NAMALWA (cell line): ENCODE data around the gene RUFY1.
"Not testable (repeated sequence)": the region's sequence is repeated elsewhere in the genome, so short reads cannot be mapped to it uniquely, and the experiment has no call there.

Experiments used
- DNase-seq: peaks from one replicate; pipeline ENCODE4 v3.0.0-alpha.2; 2015; ENCODE audit warnings: low spot score

RUFY1 gene

DNA sequence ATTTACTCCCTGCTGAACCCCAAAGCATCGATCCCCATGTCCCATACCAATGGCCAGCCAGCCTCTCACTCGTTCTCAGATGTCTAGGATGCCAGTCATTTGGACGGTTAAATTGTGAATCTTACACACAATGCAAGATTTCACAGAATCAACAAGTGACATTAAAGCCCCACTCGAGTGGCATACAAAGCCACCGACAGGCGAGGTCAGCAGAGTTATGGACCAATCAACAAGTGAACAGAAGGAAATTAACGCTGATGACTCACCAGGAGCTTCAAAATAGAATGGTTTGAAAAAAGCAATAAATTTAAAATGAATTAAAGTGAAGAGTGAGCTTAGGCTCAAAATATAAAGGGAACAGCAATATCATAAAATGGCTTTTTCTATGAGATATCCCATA, 8.2 kb upstream of the RUFY1 start:
- DNase-seq, result no peak

DNA sequence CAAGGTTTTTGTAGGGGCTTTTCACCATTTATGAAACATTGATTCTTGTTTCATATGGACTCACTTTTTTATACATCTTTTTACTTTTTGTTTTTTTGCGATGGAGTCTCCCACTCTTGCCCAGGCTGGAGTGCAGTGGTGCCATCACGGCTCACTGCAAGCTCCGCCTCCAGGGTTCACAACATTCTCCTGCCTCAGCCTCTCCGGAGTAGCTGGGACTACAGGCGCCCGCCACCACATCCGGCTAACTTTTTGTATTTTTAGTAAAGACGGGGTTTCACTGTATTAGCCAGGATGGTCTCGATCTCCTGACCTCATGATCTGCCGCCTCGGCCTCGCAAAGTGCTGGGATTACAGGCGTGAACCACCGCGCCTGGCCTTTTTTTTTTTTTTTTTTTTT, 7.1 kb upstream of the RUFY1 start:
- DNase-seq, result not testable (repeated sequence)

DNA sequence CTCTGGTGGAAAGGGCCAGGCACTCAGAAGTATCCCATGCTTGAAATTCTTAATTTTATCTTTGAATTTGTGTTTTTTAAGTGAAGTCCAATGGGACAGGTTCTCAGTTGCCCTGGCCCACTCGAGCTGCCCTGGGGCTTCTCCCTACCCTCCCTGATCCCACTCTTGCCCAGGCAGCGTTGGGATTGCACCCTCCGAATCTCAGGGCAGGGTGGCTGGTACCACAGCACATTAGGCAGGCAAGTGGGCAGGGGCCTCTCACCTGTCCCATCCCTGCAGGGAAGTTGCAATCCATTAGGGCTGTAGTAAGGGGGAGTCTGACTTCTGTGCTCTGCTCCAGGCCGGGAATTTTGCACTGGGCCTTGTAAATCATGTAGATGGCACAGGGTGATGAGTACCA, 2.7 kb downstream of the RUFY1 start:
- DNase-seq, result no peak

GRCh38 chr5:179553875-179554274, 3.5 kb downstream of the RUFY1 start:
- no peak for DNase-seq

DNA sequence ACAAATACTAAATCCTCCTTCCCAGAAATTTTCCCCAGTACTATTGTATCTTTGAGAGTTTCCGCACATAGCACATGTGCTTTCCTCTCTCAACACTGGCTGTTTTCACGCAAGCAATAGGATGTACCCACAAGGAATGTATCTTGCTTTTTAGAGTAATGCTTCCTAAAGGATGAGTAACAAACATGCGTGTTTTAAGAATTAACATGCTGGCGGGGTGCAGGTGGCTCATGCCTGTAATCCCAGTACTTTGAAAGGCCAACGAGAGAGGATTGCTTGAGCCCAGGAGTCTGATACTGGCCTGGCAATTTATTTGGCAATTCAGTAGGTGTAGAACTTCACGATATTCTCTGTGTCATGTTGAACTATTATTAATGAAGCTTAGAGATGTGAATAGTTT, 4.6 kb downstream of the RUFY1 start:
- no peak for DNase-seq

- DNase-seq, result not testable (repeated sequence)
These were observed 8.0 kb downstream of the RUFY1 start for GRCh38 chr5:179558261-179558799.

GRCh38 chr5:179558932-179559283, 8.6 kb downstream of the RUFY1 start:
- peak; percentile 13 for DNase-seq

GRCh38 chr5:179559284-179560252, 9.2 kb downstream of the RUFY1 start:
- peak; percentile 93 for DNase-seq

DNA sequence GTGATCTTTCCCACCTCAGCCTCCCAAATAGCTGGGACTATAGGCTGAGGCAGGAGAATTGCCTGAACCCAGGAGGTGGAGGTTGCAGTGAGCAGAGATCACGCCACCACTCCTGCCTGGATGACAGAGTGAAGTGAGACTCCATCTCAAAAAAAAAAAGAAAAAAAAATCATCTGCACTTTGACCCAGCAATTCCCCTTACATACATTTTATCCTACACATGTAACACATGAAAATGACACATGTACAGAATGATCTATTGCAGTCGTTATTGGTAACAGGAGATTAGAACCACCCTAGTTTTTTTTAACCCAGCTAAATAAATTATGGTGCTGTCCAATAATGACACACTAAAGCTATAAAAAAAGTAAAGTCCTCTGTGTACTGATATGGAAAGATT, 14.2 kb downstream of the RUFY1 start:
- no peak for DNase-seq

- DNase-seq, result no peak
These were observed 18.4 kb downstream of the RUFY1 start for GRCh38 chr5:179568721-179569120.

DNA sequence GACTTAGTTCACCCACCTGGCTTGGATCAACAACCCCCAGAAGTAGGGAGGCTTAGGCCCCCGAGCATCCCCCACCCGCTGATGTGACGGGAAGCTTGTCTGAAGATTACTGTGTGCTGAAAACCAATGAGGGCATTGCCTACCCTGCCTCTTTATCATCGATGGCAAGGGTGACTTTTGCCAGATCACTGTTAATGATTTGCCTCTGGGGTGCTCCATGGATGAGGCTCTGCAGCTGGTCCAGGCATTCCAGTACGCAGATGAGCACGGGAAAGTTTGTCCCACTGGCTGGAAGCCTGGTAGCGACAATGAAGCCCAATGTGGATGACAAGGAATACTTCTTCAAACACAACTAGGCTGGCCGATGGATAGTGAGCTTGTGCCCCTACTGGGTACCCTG, 22.0 kb downstream of the RUFY1 start:
- DNase-seq, result no peak

- no peak for DNase-seq
These were observed 27.1 kb downstream of the RUFY1 start for GRCh38 chr5:179577286-179577960.

GRCh38 chr5:179585941-179586401, 35.6 kb downstream of the RUFY1 start:
- no peak for DNase-seq

DNA sequence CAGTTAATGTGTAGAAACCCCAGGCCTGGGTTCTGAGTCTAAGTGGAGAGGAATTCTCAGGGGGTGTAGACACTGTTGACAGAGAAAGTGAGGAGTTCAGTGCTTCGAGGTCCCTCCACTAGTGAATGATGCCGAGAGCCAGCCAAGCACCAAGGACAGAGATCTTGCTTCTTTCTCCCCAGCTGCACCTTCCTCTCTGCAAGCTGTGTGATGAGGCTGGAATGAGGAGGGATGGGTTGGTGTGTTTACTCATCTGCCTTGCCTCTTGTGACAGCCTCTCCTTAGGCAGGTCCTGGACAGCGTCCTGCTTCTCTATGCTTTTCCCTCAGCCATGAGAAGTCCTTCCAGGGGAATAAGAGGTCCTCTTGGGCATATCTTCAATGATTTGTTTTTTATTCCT, 37.8 kb downstream of the RUFY1 start:
- DNase-seq, result no peak

DNA sequence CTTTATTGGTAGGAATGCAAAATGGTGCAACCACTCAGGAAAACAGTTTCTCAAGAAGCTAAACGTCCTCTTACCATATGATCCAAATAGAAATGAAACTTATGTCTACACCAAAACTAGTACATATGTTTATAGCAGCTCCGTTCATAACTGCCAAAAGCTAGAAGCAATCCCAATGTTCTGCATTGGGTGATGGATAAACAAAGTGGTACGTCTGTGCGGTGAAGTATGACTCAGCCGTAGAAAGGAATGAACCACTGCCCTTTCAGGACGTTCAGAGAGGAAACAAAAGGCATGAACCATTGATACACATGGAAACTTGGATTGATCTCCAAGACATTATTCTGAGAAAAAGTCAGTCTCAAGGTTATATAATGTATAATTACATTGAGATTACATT, 45.6 kb downstream of the RUFY1 start:
- no peak for DNase-seq

GRCh38 chr5:179596421-179596820, 46.1 kb downstream of the RUFY1 start:
- no peak for DNase-seq

DNA sequence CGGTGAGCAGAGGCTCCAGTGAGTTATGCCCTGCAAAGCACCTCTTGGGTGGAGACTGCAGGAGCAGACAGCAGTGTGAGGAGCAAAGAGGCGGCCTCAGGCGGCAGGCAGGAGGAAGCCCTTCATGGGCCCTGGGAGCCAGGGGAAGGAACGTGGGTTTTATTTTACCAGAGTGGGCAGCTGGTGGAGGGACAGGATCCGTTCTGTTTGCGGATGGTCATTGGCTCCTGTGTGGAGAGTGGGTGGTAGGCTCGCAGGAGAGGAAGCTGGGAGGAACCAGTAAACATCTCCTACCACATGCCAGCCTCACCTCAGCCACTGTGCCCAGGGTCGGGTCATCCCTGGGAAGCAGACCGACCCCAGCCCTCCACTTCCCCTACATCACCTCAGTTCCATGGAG, 48.7 kb downstream of the RUFY1 start:
- no peak for DNase-seq

DNA sequence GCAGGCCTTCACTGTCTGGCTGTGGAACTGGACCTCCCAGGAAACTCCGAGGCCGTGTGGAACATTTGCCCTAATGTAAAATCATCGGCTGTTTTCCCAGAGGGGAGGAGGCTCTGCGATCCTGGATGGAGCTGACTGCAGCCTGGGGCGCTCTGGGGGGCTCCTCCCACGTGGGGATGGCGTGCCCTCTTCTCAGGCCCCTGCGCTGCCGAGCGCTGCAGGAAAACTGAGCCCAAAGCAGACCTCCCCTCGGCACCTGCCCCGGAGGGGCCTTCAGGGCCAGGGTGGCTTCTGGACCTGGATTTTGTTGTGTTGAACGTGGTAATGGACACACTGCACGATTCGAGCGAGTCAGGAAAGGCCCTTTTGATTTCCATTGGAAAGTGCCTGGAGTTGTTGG, 49.2 kb downstream of the RUFY1 start:
- DNase-seq, result no peak

DNA sequence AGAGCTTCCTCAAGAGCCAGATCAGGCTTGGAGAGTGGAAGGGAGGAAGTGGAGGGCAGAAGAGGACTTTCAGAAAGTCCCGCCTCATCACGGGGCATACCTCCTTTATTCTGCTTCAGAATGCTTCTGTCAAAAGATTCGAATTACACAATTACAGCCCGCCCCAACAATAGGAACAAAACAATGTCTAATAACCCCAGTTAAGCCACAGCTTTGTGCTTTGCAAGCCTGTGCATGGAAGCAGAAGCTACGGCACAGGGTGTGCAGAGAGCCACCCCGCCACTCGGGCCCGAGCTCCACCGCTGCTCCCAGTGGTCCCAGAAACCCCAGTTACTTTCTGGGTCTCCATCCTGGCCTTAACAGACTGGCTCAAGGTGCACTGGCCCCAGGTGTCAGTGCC, 49.6 kb downstream of the RUFY1 start:
- no peak for DNase-seq

DNA sequence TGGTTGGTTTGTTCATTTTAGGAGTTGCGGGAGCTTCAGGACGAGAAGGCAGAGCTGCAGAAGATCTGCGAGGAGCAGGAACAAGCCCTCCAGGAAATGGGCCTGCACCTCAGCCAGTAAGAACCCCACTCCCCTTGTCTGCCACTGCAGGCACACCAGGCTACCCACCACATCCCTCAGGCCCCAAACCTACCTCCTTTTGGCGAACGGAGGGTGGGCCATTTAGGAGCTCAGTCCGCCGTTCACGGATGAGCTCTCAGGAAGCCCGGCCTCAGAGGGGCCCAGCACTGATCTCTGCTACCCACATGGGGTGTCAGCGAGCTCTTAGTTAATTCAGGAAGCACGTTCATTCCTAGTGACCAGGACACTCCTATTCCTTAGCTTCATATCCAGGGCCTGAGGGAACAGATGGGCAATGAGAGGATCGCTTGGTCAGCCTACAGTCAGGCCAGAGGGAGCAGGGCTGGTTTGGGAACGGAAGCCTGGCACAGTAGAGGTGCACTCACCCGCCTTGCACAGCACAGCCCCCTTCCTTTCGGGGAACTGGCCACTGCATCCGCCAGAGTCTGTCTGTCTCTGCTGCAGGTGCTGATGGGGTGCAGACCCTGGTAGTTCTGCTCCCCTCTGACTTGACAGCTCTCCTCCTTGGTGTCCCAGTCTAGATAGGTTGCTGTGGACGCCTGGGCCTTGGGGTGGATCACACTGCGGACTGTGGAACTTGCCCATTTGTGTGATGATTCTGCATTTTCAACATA, 51.7 kb downstream of the RUFY1 start:
- no peak for DNase-seq

DNA sequence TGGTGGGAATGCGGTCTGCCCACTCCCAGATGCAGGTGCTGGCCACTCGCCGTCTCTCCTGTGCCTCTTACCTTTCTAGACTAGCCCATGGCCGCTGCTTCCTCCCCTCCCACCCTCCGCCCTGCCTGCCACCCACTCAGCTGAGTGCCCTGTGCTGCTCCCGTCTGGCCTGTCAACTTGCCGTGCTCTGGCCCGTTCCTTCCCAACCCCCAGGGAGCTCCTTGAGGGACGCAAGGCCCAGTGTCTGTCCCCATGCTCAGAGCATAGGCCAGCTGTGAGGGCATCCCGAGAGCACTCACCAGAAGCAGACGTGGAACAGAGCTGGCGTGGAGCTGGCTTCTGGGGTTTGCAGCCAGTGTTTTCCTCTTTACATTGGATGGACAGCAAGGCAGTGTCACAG, 53.0 kb downstream of the RUFY1 start:
- no peak for DNase-seq
